HG02885 (cell line): ENCODE data around the gene ACADSB.

Experiments
- ATAC-seq: cut with Tn5 transposase; IDR thresholded peaks from one replicate; pipeline ENCODE4 v1.9.1; 2021; ENCODE audit warnings: mild to moderate bottlenecking; ENCODE audit not compliant: unreplicated experiment, poor library complexity

The ACADSB gene

GRCh38 chr10:123035467-123036086, 26.8 kb downstream of the ACADSB start:
- ATAC-seq, result no peak

- no peak for ATAC-seq
Measured at GRCh38 chr10:123038782-123039631, 30.2 kb downstream of the ACADSB start.

GRCh38 chr10:123039632-123039930, 30.8 kb downstream of the ACADSB start:
- no peak for ATAC-seq

GRCh38 chr10:123042708-123043408, 34.1 kb downstream of the ACADSB start:
- ATAC-seq, result no peak

- peak; percentile 75 for ATAC-seq
Measured at GRCh38 chr10:123043409-123043925, 34.7 kb downstream of the ACADSB start.

GRCh38 chr10:123044391-123044790, 35.6 kb downstream of the ACADSB start:
- ATAC-seq, result no peak

- ATAC-seq, result no peak
Measured at GRCh38 chr10:123045961-123046731, 37.3 kb downstream of the ACADSB start.

GRCh38 chr10:123057968-123058367, 49.2 kb downstream of the ACADSB start:
- ATAC-seq, result no peak

GRCh38 chr10:123061865-123062264, 53.1 kb downstream of the ACADSB start:
- no peak for ATAC-seq

GRCh38 chr10:123062726-123063125, 53.9 kb downstream of the ACADSB start:
- no peak for ATAC-seq

GRCh38 chr10:123068087-123068853, 59.5 kb downstream of the ACADSB start:
- no peak for ATAC-seq

GRCh38 chr10:123069246-123069986, 60.6 kb downstream of the ACADSB start:
- no peak for ATAC-seq

- no peak for ATAC-seq
Measured at GRCh38 chr10:123073187-123073586, 64.4 kb downstream of the ACADSB start.

GRCh38 chr10:123074215-123074614, 65.4 kb downstream of the ACADSB start:
- no peak for ATAC-seq

- ATAC-seq, result no peak
Measured at GRCh38 chr10:123081896-123082295, 73.1 kb downstream of the ACADSB start.

GRCh38 chr10:123083811-123084210, 75.0 kb downstream of the ACADSB start:
- ATAC-seq, result no peak

GRCh38 chr10:123086281-123086680, 77.5 kb downstream of the ACADSB start:
- ATAC-seq, result no peak

GRCh38 chr10:123087348-123087747, 78.5 kb downstream of the ACADSB start:
- ATAC-seq, result no peak

GRCh38 chr10:123087786-123088185, 79.0 kb downstream of the ACADSB start:
- no peak for ATAC-seq
